SK-N-SH (cell line): ENCODE data around the gene FOS. TPM values are rescaled to one million over a fixed set of nuclear protein-coding genes. Genes with fewer than 3 reads are reported as not detected.
A peak's percentile ranks its signal among the peaks of the same experiment; 100 is the strongest.

Experiments used
- CTCF ChIA-PET: fragments of 300-600, 350-600 bp; formaldehyde crosslinking; extraction: SDS; loops from one replicate; lab custom pipeline; 2021; lab: Yijun Ruan, JAX
- POLR2A ChIA-PET: fragments of 350-600 bp; sonication (Branson Sonifier 250); formaldehyde crosslinking; extraction: SDS; loops from one replicate; lab custom pipeline; 2020; ENCODE audit warnings: antibody characterized with exemption, inconsistent platforms; lab: Yijun Ruan, JAX
- DNase-seq: peaks from one replicate; pipeline ENCODE4 v3.0.0; 2012
- H2AFZ ChIP-seq: fragments of 200-600 bp; sonication (generic); 2 replicates; pipeline ENCODE4 v1.8.1; 2016; ENCODE audit warnings: antibody characterized with exemption, mild to moderate bottlenecking, low read depth
- H3F3A ChIP-seq: fragments of 200-600 bp; sonication (generic); replicated peaks from 2 replicates; pipeline ENCODE3; 2016; ENCODE audit warnings: antibody characterized with exemption, mild to moderate bottlenecking; ENCODE audit not compliant: insufficient read depth
- H3K27ac ChIP-seq, 2 experiments: fragments of 200-500 bp in 1 of 2; fragments of 200-600 bp in 1 of 2; sonication (Bioruptor generic) in 1 of 2; sonication (generic), shearing (Covaris generic) in 1 of 2; 2 replicates each; pipeline versions ENCODE4 v1.5.1 to v1.6.1; 2014 to 2016; ENCODE audit warnings: low read depth in 2 of 2, inconsistent platforms in 1 of 2, low read length in 1 of 2, mild to moderate bottlenecking in 1 of 2, mixed read lengths in 1 of 2
- H3K27me3 ChIP-seq: fragments of 200-600 bp; sonication (generic), shearing (Covaris generic); 2 replicates; pipeline ENCODE4 v1.6.1; 2016; ENCODE audit warnings: mixed run types; ENCODE audit not compliant: insufficient read depth
- H3K36me3 ChIP-seq, 2 experiments: fragments of 200-500 bp in 1 of 2; fragments of 200-600 bp in 1 of 2; sonication (Bioruptor generic) in 1 of 2; sonication (generic) in 1 of 2; replicated peaks in 1 of 2; 2 replicates each; pipeline versions ENCODE3 to v1.5.1; 2014 to 2016; ENCODE audit warnings: low read length in 1 of 2, mild to moderate bottlenecking in 1 of 2; ENCODE audit not compliant: insufficient read depth in 2 of 2, control insufficient read depth in 1 of 2
- H3K4me1 ChIP-seq, 2 experiments: fragments of 200-500 bp in 1 of 2; fragments of 200-600 bp in 1 of 2; sonication (Bioruptor generic) in 1 of 2; sonication (generic), shearing (Covaris generic) in 1 of 2; 2 replicates each; pipeline versions ENCODE4 v1.5.1 to v1.6.1; 2014 to 2016; ENCODE audit warnings: low read depth in 1 of 2, low read length in 1 of 2, mixed run types in 1 of 2; ENCODE audit not compliant: insufficient read depth in 2 of 2, control insufficient read depth in 1 of 2
- H3K4me2 ChIP-seq: fragments of 200-600 bp; sonication (generic), shearing (Covaris generic); 2 replicates; pipeline ENCODE4 v1.6.1; 2017; ENCODE audit warnings: mixed run types
- H3K4me3 ChIP-seq, 2 experiments: fragments of 200-500 bp in 1 of 2; fragments of 200-600 bp in 1 of 2; sonication (Bioruptor generic) in 1 of 2; sonication (generic), shearing (Covaris generic) in 1 of 2; 2 replicates each; pipeline versions ENCODE4 v1.5.1 to v1.8.1; 2014 to 2016; ENCODE audit warnings: low read depth in 2 of 2, inconsistent platforms in 1 of 2, low read length in 1 of 2, mild to moderate bottlenecking in 1 of 2, mixed read lengths in 1 of 2, moderate library complexity in 1 of 2
- H3K79me2 ChIP-seq: fragments of 200-600 bp; sonication (generic); 2 replicates; pipeline ENCODE4 v1.8.1; 2017; ENCODE audit warnings: mild to moderate bottlenecking; ENCODE audit not compliant: insufficient read depth
- H3K9ac ChIP-seq: fragments of 200-600 bp; sonication (generic); 2 replicates; pipeline ENCODE4 v1.6.1; 2017; ENCODE audit warnings: mixed run types
- H3K9me2 ChIP-seq: fragments of 200-600 bp; sonication (generic); 2 replicates; pipeline ENCODE4 v1.6.1; 2017; ENCODE audit warnings: mixed run types
- H3K9me3 ChIP-seq: fragments of 200-600 bp; sonication (generic); 2 replicates; pipeline ENCODE4 v1.6.1; 2017; ENCODE audit warnings: mixed run types, mild to moderate bottlenecking, moderate library complexity
- H4K20me1 ChIP-seq: fragments of 200-600 bp; sonication (generic); 2 replicates; pipeline ENCODE4 v1.6.1; 2017; ENCODE audit warnings: mild to moderate bottlenecking, mixed run types; ENCODE audit not compliant: insufficient read depth
- EP300 ChIP-seq, 2 experiments: IDR thresholded peaks; 2 replicates each; pipeline versions ENCODE4 v1.4.0 to v1.6.1; 2012; ENCODE audit warnings: borderline replicate concordance in 1 of 2, low read depth in 1 of 2, low read length in 1 of 2
- EZH2phosphoT487 ChIP-seq: fragments of 200-600 bp; sonication (generic); IDR thresholded peaks from 2 replicates; pipeline ENCODE4 v1.6.1; 2017; ENCODE audit warnings: low read depth, mixed run types, mild to moderate bottlenecking, antibody characterized with exemption, moderate library complexity, borderline replicate concordance
- FOSL2 ChIP-seq: IDR thresholded peaks from 2 replicates; pipeline ENCODE4 v1.4.0; 2012; ENCODE audit warnings: low read depth, mild to moderate bottlenecking, moderate library complexity, borderline replicate concordance
- FOXJ3 ChIP-seq: sonication (generic); formaldehyde crosslinking; IDR thresholded peaks from 2 replicates; pipeline ENCODE4 v1.5.1; 2020; ENCODE audit warnings: mild to moderate bottlenecking, missing genetic modification reagents
- GATA2 ChIP-seq: sonication (generic); formaldehyde crosslinking; IDR thresholded peaks from 2 replicates; pipeline ENCODE4 v1.5.0; 2020; ENCODE audit warnings: mild to moderate bottlenecking, missing genetic modification reagents
- JUND ChIP-seq: IDR thresholded peaks from 2 replicates; pipeline ENCODE4 v1.4.0; 2012
- MEF2A ChIP-seq: IDR thresholded peaks from 2 replicates; pipeline ENCODE4 v1.4.0; 2012; ENCODE audit warnings: low read depth, borderline replicate concordance
- MXI1 ChIP-seq: IDR thresholded peaks from 2 replicates; pipeline ENCODE4 v1.6.1; 2012; ENCODE audit warnings: mild to moderate bottlenecking, low read depth, low read length, improper control_type of control experiment
- RAD21 ChIP-seq: IDR thresholded peaks from 2 replicates; pipeline ENCODE4 v1.6.1; 2012; ENCODE audit warnings: mild to moderate bottlenecking, low read length
- RFX5 ChIP-seq: IDR thresholded peaks from 2 replicates; pipeline ENCODE4 v1.6.1; 2012; ENCODE audit warnings: mild to moderate bottlenecking, improper control_type of control experiment, low read length
- TCF12 ChIP-seq: IDR thresholded peaks from 2 replicates; pipeline ENCODE4 v1.4.0; 2012
- WGBS: methylation state at CpG from one replicate; pipeline ENCODE4 v1.1.6; 2017; ENCODE audit warnings: low lambda C conversion rate; 5-methylcytosine and 5-hydroxymethylcytosine counted together
- polyA plus RNA-seq, 3 experiments: library from polyadenylated mRNA; depleted of rRNA; stranded (reverse); fragments of >200 nt; gene quantifications; 2 replicates each; pipeline ENCODE4 v1.2.3, GENCODE V29; 2012
- TF ChIP-seq, protein P1 (sequence below): fragments of 150-350 bp; IDR thresholded peaks from 2 replicates; pipeline ENCODE4 v1.6.1; 2017; ENCODE audit warnings: antibody characterized with exemption, low read length, low read depth, borderline replicate concordance
- TF ChIP-seq, protein P2 (sequence below): IDR thresholded peaks from 2 replicates; pipeline ENCODE4 v1.4.0; 2012; ENCODE audit warnings: low read depth
- TF ChIP-seq, protein P3 (sequence below): fragments of 150-350 bp; IDR thresholded peaks from 2 replicates; pipeline ENCODE4 v1.6.1; 2016; ENCODE audit warnings: mild to moderate bottlenecking, low read depth, low read length
- TF ChIP-seq, protein P4 (sequence below): IDR thresholded peaks from 2 replicates; pipeline ENCODE4 v1.6.1; 2012; ENCODE audit warnings: mild to moderate bottlenecking, low read depth, low read length, moderate library complexity
- TF ChIP-seq, protein P5 (sequence below): IDR thresholded peaks from 2 replicates; pipeline ENCODE4; 2012

FOS gene
- polyA plus RNA-seq, 1 of the 3 experiments (the other 2 are of a cell fraction), result 309 TPM

DNA sequence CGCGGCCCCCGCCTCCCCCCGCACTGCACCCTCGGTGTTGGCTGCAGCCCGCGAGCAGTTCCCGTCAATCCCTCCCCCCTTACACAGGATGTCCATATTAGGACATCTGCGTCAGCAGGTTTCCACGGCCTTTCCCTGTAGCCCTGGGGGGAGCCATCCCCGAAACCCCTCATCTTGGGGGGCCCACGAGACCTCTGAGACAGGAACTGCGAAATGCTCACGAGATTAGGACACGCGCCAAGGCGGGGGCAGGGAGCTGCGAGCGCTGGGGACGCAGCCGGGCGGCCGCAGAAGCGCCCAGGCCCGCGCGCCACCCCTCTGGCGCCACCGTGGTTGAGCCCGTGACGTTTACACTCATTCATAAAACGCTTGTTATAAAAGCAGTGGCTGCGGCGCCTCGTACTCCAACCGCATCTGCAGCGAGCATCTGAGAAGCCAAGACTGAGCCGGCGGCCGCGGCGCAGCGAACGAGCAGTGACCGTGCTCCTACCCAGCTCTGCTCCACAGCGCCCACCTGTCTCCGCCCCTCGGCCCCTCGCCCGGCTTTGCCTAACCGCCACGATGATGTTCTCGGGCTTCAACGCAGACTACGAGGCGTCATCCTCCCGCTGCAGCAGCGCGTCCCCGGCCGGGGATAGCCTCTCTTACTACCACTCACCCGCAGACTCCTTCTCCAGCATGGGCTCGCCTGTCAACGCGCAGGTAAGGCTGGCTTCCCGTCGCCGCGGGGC, at the start of gene FOS (continued):
- TF ChIP-seq, protein P1, sequence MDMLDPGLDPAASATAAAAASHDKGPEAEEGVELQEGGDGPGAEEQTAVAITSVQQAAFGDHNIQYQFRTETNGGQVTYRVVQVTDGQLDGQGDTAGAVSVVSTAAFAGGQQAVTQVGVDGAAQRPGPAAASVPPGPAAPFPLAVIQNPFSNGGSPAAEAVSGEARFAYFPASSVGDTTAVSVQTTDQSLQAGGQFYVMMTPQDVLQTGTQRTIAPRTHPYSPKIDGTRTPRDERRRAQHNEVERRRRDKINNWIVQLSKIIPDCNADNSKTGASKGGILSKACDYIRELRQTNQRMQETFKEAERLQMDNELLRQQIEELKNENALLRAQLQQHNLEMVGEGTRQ, result no peak
- no peak for TF ChIP-seq RFX5
- TF ChIP-seq, protein P2, sequence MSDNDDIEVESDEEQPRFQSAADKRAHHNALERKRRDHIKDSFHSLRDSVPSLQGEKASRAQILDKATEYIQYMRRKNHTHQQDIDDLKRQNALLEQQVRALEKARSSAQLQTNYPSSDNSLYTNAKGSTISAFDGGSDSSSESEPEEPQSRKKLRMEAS, result peak; percentile 62; the same call in 1 of the 2 replicates
- no peak for TF ChIP-seq GATA2 (CRISPR knock-in tag)
- TF ChIP-seq MEF2A, result no peak
- peak; percentile 4; the same call in 1 of the 2 replicates for TF ChIP-seq TCF12
- TF ChIP-seq EZH2phosphoT487, result no peak
- no peak for TF ChIP-seq FOSL2
- TF ChIP-seq EP300 (IDR thresholded peaks at IDR 0.05; ENCODE audit: borderline replicate concordance in 1 of 2, low read depth in 1 of 2, low read length in 1 of 2), result peak in 1 of 2 experiments; percentile 55; a peak in 1 of 4 replicates
- TF ChIP-seq, protein P3, sequence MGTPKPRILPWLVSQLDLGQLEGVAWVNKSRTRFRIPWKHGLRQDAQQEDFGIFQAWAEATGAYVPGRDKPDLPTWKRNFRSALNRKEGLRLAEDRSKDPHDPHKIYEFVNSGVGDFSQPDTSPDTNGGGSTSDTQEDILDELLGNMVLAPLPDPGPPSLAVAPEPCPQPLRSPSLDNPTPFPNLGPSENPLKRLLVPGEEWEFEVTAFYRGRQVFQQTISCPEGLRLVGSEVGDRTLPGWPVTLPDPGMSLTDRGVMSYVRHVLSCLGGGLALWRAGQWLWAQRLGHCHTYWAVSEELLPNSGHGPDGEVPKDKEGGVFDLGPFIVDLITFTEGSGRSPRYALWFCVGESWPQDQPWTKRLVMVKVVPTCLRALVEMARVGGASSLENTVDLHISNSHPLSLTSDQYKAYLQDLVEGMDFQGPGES, result no peak

DNA sequence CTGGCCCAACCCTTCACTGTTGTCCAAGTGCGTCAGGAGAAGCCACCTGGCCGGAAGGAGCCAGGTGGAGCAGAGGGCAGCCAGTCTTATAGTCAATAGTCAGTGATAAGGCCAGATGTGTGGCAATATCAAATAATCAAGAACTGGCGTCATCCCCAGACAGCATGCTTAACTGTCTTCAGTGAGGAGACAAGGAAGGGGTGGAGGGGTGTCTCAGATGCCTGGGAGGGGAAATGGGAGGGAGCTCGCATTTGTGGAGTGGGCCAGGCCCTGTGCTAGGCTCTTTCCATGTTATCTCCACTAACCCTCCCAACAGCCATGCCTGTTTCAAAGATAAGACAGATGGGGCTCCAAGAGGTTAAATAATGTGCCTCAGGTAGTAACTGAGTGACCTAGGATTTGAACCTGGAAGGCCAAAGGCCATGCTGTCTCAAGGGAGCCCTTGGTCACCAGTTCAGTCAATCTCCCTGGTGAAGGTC, 48.9 kb upstream of the FOS start:
- POLR2A ChIA-PET, result no interaction called here

More for the DNA sequence above, 48.9 kb upstream of the FOS start:
- Histone ChIP-seq H3K79me2 (no peaks in the 10 kb centered on the region), H3K27ac (no peak overlapping the region), H3K4me1 (peaks cover 0 to 13% of the 10 kb centered on the region in 2 experiments; a peak in 1 of 4 replicates), H3K36me3 (no peaks in the 10 kb centered on the region), H4K20me1 (no peaks in the 10 kb centered on the region), H3K4me2 (no peak overlapping the region), H2AFZ (no peak overlapping the region), H3F3A (peaks cover 2% of the 10 kb centered on the region), H3K9me2 (no peaks in the 10 kb centered on the region), H3K27me3 (no peaks in the 10 kb centered on the region), H3K9me3 (no peaks in the 10 kb centered on the region), H3K9ac (no peak overlapping the region), H3K4me3 (no peak overlapping the region)
- CTCF ChIA-PET, result interaction anchor here (0.7 to 1.2 kb wide), 4 partner anchors 9 to 91 kb away, joined by 3 to 5 read pairs (median 3); no protein-coding TSS in a partner anchor
- no peak for DNase-seq
- TF ChIP-seq, protein P4, sequence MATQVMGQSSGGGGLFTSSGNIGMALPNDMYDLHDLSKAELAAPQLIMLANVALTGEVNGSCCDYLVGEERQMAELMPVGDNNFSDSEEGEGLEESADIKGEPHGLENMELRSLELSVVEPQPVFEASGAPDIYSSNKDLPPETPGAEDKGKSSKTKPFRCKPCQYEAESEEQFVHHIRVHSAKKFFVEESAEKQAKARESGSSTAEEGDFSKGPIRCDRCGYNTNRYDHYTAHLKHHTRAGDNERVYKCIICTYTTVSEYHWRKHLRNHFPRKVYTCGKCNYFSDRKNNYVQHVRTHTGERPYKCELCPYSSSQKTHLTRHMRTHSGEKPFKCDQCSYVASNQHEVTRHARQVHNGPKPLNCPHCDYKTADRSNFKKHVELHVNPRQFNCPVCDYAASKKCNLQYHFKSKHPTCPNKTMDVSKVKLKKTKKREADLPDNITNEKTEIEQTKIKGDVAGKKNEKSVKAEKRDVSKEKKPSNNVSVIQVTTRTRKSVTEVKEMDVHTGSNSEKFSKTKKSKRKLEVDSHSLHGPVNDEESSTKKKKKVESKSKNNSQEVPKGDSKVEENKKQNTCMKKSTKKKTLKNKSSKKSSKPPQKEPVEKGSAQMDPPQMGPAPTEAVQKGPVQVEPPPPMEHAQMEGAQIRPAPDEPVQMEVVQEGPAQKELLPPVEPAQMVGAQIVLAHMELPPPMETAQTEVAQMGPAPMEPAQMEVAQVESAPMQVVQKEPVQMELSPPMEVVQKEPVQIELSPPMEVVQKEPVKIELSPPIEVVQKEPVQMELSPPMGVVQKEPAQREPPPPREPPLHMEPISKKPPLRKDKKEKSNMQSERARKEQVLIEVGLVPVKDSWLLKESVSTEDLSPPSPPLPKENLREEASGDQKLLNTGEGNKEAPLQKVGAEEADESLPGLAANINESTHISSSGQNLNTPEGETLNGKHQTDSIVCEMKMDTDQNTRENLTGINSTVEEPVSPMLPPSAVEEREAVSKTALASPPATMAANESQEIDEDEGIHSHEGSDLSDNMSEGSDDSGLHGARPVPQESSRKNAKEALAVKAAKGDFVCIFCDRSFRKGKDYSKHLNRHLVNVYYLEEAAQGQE, result no peak
- TF ChIP-seq, protein P5, sequence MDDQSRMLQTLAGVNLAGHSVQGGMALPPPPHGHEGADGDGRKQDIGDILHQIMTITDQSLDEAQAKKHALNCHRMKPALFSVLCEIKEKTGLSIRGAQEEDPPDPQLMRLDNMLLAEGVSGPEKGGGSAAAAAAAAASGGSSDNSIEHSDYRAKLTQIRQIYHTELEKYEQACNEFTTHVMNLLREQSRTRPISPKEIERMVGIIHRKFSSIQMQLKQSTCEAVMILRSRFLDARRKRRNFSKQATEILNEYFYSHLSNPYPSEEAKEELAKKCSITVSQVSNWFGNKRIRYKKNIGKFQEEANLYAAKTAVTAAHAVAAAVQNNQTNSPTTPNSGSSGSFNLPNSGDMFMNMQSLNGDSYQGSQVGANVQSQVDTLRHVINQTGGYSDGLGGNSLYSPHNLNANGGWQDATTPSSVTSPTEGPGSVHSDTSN, result no peak
- no peak for TF ChIP-seq FOSL2
- no peak for TF ChIP-seq FOXJ3
- TF ChIP-seq, protein P2, result no peak
- TF ChIP-seq RAD21, result no peak
- no peak for TF ChIP-seq JUND
- TF ChIP-seq MXI1, result no peak
- TF ChIP-seq GATA2 (CRISPR knock-in tag), result no peak
- 91% methylated on average over 4 of the region's 4 CpGs for WGBS
